ENCODE results near the gene CPNE6. TPM values are rescaled to one million over a fixed set of nuclear protein-coding genes. Genes with fewer than 3 reads are reported as not detected.

Gene CPNE6
- total RNA-seq, 2 experiments from 2014 or later, result not detected

DNA sequence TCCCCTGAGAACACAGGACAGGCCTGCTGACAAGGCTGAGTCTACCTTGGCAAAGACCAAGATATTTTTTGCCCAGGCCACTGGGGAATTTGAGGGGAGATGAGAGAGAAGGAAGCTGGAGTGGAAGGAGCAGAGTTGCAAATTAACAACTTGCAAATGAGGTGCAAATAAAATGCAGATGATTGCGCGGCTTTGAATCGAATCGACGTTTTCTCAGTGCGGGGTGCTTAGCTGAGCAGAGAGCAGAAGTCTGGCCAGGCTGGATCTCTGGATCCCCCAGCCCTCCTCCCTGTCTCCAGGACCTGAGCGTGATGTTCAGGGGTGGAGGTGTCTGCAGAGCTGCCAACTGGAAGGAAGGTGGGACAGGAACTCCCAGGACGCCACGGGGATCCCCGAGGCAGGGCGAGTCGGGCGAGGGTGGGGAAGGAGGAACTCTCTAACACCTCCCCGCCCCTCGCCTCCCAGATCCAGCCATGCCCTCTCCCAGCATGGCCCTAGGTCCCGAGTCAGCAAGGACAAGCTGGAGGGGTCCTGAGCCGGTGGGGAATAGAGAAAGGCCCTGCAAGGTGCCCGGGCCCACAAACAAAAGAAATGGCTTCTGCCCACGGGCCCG, 20.1 kb upstream of the CPNE6 start:
- Histone ChIP-seq H3K4me3 (ENCODE audit: low read depth, low read length, poor library complexity, severe bottlenecking) (peak overlapping the region; percentile 70), H3K4me1 (ENCODE audit: insufficient read depth, low read length, poor library complexity, severe bottlenecking) (peaks cover 31% of the 10 kb centered on the region), H4K20me1 (ENCODE audit: insufficient read depth, low read length) (no peaks in the 10 kb centered on the region), H3K79me2 (ENCODE audit: insufficient read depth, low read depth, low read length) (no peaks in the 10 kb centered on the region), H3K9me3 (ENCODE audit: low read length) (no peaks in the 10 kb centered on the region), H3K4me2 (ENCODE audit: low read length) (peak overlapping the region; percentile 94), H3K36me3 (ENCODE audit: insufficient read depth, low read length) (no peaks in the 10 kb centered on the region), H3K27ac (ENCODE audit: low read depth, low read length, poor library complexity, severe bottlenecking) (no peak overlapping the region), H2AFZ (ENCODE audit: low read length) (peak overlapping the region; percentile 84), H3K9me2 (ENCODE audit: insufficient read depth, low read length) (no peaks in the 10 kb centered on the region)
- no peak for TF ChIP-seq EZH2phosphoT487 (IDR thresholded peaks at IDR 0.05; ENCODE audit: borderline replicate concordance, low read depth, low read length)
- TF ChIP-seq, protein P1, sequence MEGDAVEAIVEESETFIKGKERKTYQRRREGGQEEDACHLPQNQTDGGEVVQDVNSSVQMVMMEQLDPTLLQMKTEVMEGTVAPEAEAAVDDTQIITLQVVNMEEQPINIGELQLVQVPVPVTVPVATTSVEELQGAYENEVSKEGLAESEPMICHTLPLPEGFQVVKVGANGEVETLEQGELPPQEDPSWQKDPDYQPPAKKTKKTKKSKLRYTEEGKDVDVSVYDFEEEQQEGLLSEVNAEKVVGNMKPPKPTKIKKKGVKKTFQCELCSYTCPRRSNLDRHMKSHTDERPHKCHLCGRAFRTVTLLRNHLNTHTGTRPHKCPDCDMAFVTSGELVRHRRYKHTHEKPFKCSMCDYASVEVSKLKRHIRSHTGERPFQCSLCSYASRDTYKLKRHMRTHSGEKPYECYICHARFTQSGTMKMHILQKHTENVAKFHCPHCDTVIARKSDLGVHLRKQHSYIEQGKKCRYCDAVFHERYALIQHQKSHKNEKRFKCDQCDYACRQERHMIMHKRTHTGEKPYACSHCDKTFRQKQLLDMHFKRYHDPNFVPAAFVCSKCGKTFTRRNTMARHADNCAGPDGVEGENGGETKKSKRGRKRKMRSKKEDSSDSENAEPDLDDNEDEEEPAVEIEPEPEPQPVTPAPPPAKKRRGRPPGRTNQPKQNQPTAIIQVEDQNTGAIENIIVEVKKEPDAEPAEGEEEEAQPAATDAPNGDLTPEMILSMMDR (conservative IDR thresholded peaks at IDR 0.05; ENCODE audit: low read length), result no peak
- DNase-seq (ENCODE audit: low spot score), result no peak
- intact Hi-C loops (cut with micrococcal nuclease; ENCODE audit: unreplicated experiment), result no loop called here
- BruUV-seq (replicated peaks), result no TSS peak
- ChIA-PET CTCF (ENCODE audit: unreplicated experiment) (interaction anchor here (0.6 to 1.1 kb wide), 2 partner anchors 39 to 1074 kb away, joined by 3 read pairs; no protein-coding TSS in a partner anchor), POLR2A (interaction anchor here (0.7 to 1.4 kb wide), 2 partner anchors 39 to 46 kb away, joined by 3 read pairs; no protein-coding TSS in a partner anchor)

DNA sequence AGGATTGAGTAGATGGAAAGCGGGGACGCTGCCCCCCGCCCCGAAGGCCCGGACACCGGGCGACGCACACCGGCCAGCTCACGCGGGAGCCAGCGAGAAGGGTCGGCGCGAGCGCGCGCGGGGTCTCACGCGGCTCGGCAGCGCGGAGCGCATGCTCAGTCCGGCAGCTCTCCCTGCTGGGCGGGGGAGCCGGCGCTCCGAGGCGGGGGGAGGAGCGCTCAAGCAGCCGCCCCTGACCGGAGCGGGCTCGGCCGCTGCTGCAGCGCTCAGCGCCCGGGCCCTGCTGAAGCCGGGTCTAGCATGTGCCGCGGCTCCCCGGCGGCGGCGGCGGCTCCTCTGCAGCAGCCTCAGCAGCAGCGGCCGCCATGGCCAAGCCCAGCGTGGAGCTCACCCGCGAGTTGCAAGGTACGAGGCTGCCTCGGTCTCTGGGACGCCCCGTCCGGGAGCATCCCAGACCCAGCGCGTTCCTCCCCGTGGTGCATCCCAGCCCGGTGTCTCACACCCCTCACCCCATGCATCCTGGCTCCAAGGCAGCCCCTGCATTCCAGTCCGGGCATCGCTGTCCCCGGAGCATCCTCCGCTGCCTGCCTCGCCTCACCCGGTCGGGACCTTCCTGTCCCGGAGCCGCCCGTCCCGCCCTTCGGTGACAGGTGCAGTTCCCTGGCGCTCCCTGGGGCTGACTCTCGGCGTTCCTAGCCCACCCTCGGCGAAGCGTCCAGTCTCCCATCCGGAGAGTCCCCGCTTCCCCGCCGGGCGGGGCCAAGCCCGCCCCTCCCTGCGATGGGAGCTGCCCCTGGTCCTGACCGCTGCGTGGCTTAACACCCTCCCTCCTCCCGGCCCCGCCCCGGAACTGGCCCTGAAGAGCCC, 19.3 kb upstream of the CPNE6 start, which contains the start of gene CARMIL3:
TSS of gene CARMIL3 (plus strand) at position 221 of the 867 bp plus-strand sequence. CDS start at position 366, 145 bp downstream.
- ChIA-PET CTCF (ENCODE audit: unreplicated experiment) (interaction anchor here (0.6 to 1.1 kb wide), 2 partner anchors 38 to 1075 kb away, joined by 3 read pairs; no protein-coding TSS in a partner anchor), POLR2A (interaction anchor here (0.6 to 1.4 kb wide), 3 partner anchors 10 to 45 kb away, joined by 3 read pairs; no protein-coding TSS in a partner anchor)
- Histone ChIP-seq H3K4me1 (ENCODE audit: insufficient read depth, low read length, poor library complexity, severe bottlenecking) (peaks cover 31% of the 10 kb centered on the region), H4K20me1 (ENCODE audit: insufficient read depth, low read length) (no peaks in the 10 kb centered on the region), H2AFZ (ENCODE audit: low read length) (peak within 1 kb of the TSS; percentile 84), H3K4me3 (ENCODE audit: low read depth, low read length, poor library complexity, severe bottlenecking) (peak within 1 kb of the TSS; percentile 70), H3K27ac (ENCODE audit: low read depth, low read length, poor library complexity, severe bottlenecking) (no peak within 1 kb of the TSS), H3K4me2 (ENCODE audit: low read length) (peak within 1 kb of the TSS; percentile 94), H3K36me3 (ENCODE audit: insufficient read depth, low read length) (no peaks in the 10 kb centered on the region), H3K9me2 (ENCODE audit: insufficient read depth, low read length) (no peaks in the 10 kb centered on the region), H3K9me3 (ENCODE audit: low read length) (no peaks in the 10 kb centered on the region), H3K79me2 (ENCODE audit: insufficient read depth, low read depth, low read length) (no peaks in the 10 kb centered on the region)
- BruUV-seq (replicated peaks), result no TSS peak
- intact Hi-C loops (cut with micrococcal nuclease; ENCODE audit: unreplicated experiment), result no loop called here
- peak; percentile 75 for DNase-seq (ENCODE audit: low spot score)
- TF ChIP-seq EZH2phosphoT487 (IDR thresholded peaks at IDR 0.05; ENCODE audit: borderline replicate concordance, low read depth, low read length), result no peak
- TF ChIP-seq, protein P1 (conservative IDR thresholded peaks at IDR 0.05; ENCODE audit: low read length), result no peak

All from OCI-LY7 (cell line).